K562 treated with DMSO at 1 percent for 48 hours (cell line): ENCODE results near the gene ABHD10. TPM values are rescaled to one million over a fixed set of nuclear protein-coding genes. Genes with fewer than 3 reads are reported as not detected.

Experiments used
- total RNA-seq: library from RNA; unstranded; fragments of 300-600 nt; gene quantifications from 2 replicates; pipeline ENCODE4 v1.2.3, GENCODE V29; 2022; ENCODE audit warnings: low replicate concordance; ENCODE audit errors: extremely low read depth

Gene ABHD10
- not detected in 2 replicates for total RNA-seq

GRCh38 chr3:111978583-111979433 lies at the start of gene ABHD10:
ABHD10 (plus strand) TSS chr3:111979026; CDS start chr3:111979062, 36 bp downstream.

GRCh38 chr3:111998636-111999483 lies 20.0 kb downstream of the ABHD10 start, which contains the start of gene TAGLN3:
TAGLN3 (plus strand) TSS chr3:111998922; CDS start chr3:111999423, 501 bp downstream.

GRCh38 chr3:112034436-112034835 lies 55.6 kb downstream of the ABHD10 start, which contains the start of gene TMPRSS7:
TMPRSS7 (plus strand) TSS chr3:112034736; CDS start chr3:112034846, 110 bp downstream.

Other genes with a start within 250 kb of the ABHD10 start
- not detected in 2 replicates for gene PHLDB2, start 119.8 kb upstream of the ABHD10 start, total RNA-seq
- gene TAGLN3, start 19.9 kb downstream of the ABHD10 start, total RNA-seq: not detected in 2 replicates
- gene TMPRSS7, start 55.7 kb downstream of the ABHD10 start, total RNA-seq: not detected in 2 replicates
- gene C3orf52, start 107.4 kb downstream of the ABHD10 start, total RNA-seq: not detected in 2 replicates
- gene GCSAM, start 154.2 kb downstream of the ABHD10 start, total RNA-seq: not detected in 2 replicates